ENCODE results near the gene PNMA6E.
"Not testable (repeated sequence)": the region's sequence is repeated elsewhere in the genome, so short reads cannot be mapped to it uniquely, and the experiment has no call there.

Gene PNMA6E

GRCh38 chrX:153384973-153385372, 16.2 kb downstream of the PNMA6E start:
- not testable (repeated sequence) for H3K4me1 Mint-ChIP-seq; ATAC-seq; DNase-seq (ENCODE audit: low spot score in 2 of 2); H3K4me3 Mint-ChIP-seq; H3K27ac Mint-ChIP-seq; H3K36me3 Mint-ChIP-seq; H3K9me3 Mint-ChIP-seq

GRCh38 chrX:153384390-153384789, 16.8 kb downstream of the PNMA6E start:
- no peak for DNase-seq (ENCODE audit: low spot score in 2 of 2)
- H3K9me3 Mint-ChIP-seq: no peaks in the 10 kb centered on the region
- no peaks in the 10 kb centered on the region for H3K36me3 Mint-ChIP-seq
- no peak overlapping the region for H3K4me3 Mint-ChIP-seq
- no peak overlapping the region for H3K27ac Mint-ChIP-seq
- ATAC-seq: no peak
- H3K4me1 Mint-ChIP-seq: no peaks in the 10 kb centered on the region

GRCh38 chrX:153382563-153383482, 18.3 kb downstream of the PNMA6E start:
- DNase-seq (ENCODE audit: low spot score in 2 of 2) (no peak), ATAC-seq (no peak)
- no peaks in the 10 kb centered on the region for H3K9me3 Mint-ChIP-seq
- H3K27ac Mint-ChIP-seq: no peak overlapping the region
- H3K4me3 Mint-ChIP-seq: no peak overlapping the region
- H3K4me1 Mint-ChIP-seq: no peaks in the 10 kb centered on the region
- H3K36me3 Mint-ChIP-seq: no peaks in the 10 kb centered on the region

GRCh38 chrX:153381684-153382532, 19.2 kb downstream of the PNMA6E start:
- no peaks in the 10 kb centered on the region for H3K9me3 Mint-ChIP-seq
- no peaks in the 10 kb centered on the region for H3K4me1 Mint-ChIP-seq
- DNase-seq (ENCODE audit: low spot score in 2 of 2) (no peak), ATAC-seq (peak; percentile 91)
- H3K4me3 Mint-ChIP-seq: no peak overlapping the region
- no peaks in the 10 kb centered on the region for H3K36me3 Mint-ChIP-seq
- no peak overlapping the region for H3K27ac Mint-ChIP-seq

- ATAC-seq: no peak
- H3K4me1 Mint-ChIP-seq: no peaks in the 10 kb centered on the region
- no peaks in the 10 kb centered on the region for H3K9me3 Mint-ChIP-seq
- no peak for DNase-seq (ENCODE audit: low spot score in 2 of 2)
- H3K4me3 Mint-ChIP-seq: no peak overlapping the region
- no peaks in the 10 kb centered on the region for H3K36me3 Mint-ChIP-seq
- no peak overlapping the region for H3K27ac Mint-ChIP-seq
Observed at GRCh38 chrX:153380691-153381090, 20.5 kb downstream of the PNMA6E start.

GRCh38 chrX:153379971-153380581, 21.1 kb downstream of the PNMA6E start:
- Mint-ChIP-seq H3K27ac (no peak overlapping the region), H3K36me3 (no peaks in the 10 kb centered on the region), H3K4me3 (no peak overlapping the region), H3K4me1 (no peaks in the 10 kb centered on the region), H3K9me3 (no peaks in the 10 kb centered on the region)
- no peak for DNase-seq (ENCODE audit: low spot score in 2 of 2)
- no peak for ATAC-seq

GRCh38 chrX:153379508-153379907, 21.6 kb downstream of the PNMA6E start:
- Mint-ChIP-seq H3K9me3 (no peaks in the 10 kb centered on the region), H3K27ac (no peak overlapping the region), H3K4me3 (no peak overlapping the region), H3K36me3 (no peaks in the 10 kb centered on the region), H3K4me1 (no peaks in the 10 kb centered on the region)
- DNase-seq (ENCODE audit: low spot score in 2 of 2): no peak
- no peak for ATAC-seq

- no peak overlapping the region for H3K27ac Mint-ChIP-seq
- no peaks in the 10 kb centered on the region for H3K4me1 Mint-ChIP-seq
- ATAC-seq: no peak
- no peak overlapping the region for H3K4me3 Mint-ChIP-seq
- H3K36me3 Mint-ChIP-seq: no peaks in the 10 kb centered on the region
- no peaks in the 10 kb centered on the region for H3K9me3 Mint-ChIP-seq
- no peak for DNase-seq (ENCODE audit: low spot score in 2 of 2)
Observed at GRCh38 chrX:153378607-153379006, 22.5 kb downstream of the PNMA6E start.

GRCh38 chrX:153377727-153378126, 23.4 kb downstream of the PNMA6E start:
- no peaks in the 10 kb centered on the region for H3K9me3 Mint-ChIP-seq

GRCh38 chrX:153375571-153375970, 25.6 kb downstream of the PNMA6E start:
- Mint-ChIP-seq H3K9me3 (no peaks in the 10 kb centered on the region), H3K4me3 (no peak overlapping the region), H3K4me1 (peaks cover 3% of the 10 kb centered on the region), H3K36me3 (no peaks in the 10 kb centered on the region), H3K27ac (no peak overlapping the region)
- no peak for ATAC-seq
- DNase-seq (ENCODE audit: low spot score in 2 of 2): no peak

More at GRCh38 chrX:153377727-153378126, 23.4 kb downstream of the PNMA6E start:
- Mint-ChIP-seq H3K36me3 (no peaks in the 10 kb centered on the region), H3K4me1 (no peaks in the 10 kb centered on the region), H3K27ac (no peak overlapping the region), H3K4me3 (no peak overlapping the region)
- DNase-seq (ENCODE audit: low spot score in 2 of 2) (no peak), ATAC-seq (no peak)

- ATAC-seq (no peak), DNase-seq (ENCODE audit: low spot score in 2 of 2) (no peak)
- no peaks in the 10 kb centered on the region for H3K36me3 Mint-ChIP-seq
- no peak overlapping the region for H3K27ac Mint-ChIP-seq
- H3K4me3 Mint-ChIP-seq: no peak overlapping the region
- no peaks in the 10 kb centered on the region for H3K9me3 Mint-ChIP-seq
- peaks cover 6% of the 10 kb centered on the region for H3K4me1 Mint-ChIP-seq
Observed at GRCh38 chrX:153374426-153374825, 26.7 kb downstream of the PNMA6E start.

- H3K4me1 Mint-ChIP-seq: peaks cover 6% of the 10 kb centered on the region
- no peak for ATAC-seq
- H3K4me3 Mint-ChIP-seq: no peak overlapping the region
- H3K36me3 Mint-ChIP-seq: no peaks in the 10 kb centered on the region
- no peaks in the 10 kb centered on the region for H3K9me3 Mint-ChIP-seq
- H3K27ac Mint-ChIP-seq: no peak overlapping the region
- no peak for DNase-seq (ENCODE audit: low spot score in 2 of 2)
Observed at GRCh38 chrX:153372949-153373348, 28.2 kb downstream of the PNMA6E start.

- DNase-seq (ENCODE audit: low spot score in 2 of 2) (no peak), ATAC-seq (no peak)
- Mint-ChIP-seq H3K4me3 (no peak overlapping the region), H3K27ac (no peak overlapping the region), H3K36me3 (no peaks in the 10 kb centered on the region), H3K4me1 (peaks cover 6% of the 10 kb centered on the region), H3K9me3 (no peaks in the 10 kb centered on the region)
Observed at GRCh38 chrX:153371256-153371655, 29.9 kb downstream of the PNMA6E start.

- peak; percentile 64 for ATAC-seq
- Mint-ChIP-seq H3K27ac (no peak overlapping the region), H3K9me3 (no peaks in the 10 kb centered on the region), H3K4me3 (no peak overlapping the region), H3K4me1 (peaks cover 6% of the 10 kb centered on the region), H3K36me3 (no peaks in the 10 kb centered on the region)
- no peak for DNase-seq (ENCODE audit: low spot score in 2 of 2)
Observed at GRCh38 chrX:153370293-153371055, 30.7 kb downstream of the PNMA6E start.
